Gastroesophageal sphincter (tissue), 4 donors: ENCODE data around the gene MAMSTR. TPM values are rescaled to one million over a fixed set of nuclear protein-coding genes. Genes with fewer than 3 reads are reported as not detected.

Experiments used
- ATAC-seq: fragments of 150-250 bp; one replicate; pipeline ENCODE4 v1.9.1; 2016; ENCODE audit warnings: mild to moderate bottlenecking, moderate library complexity
- H3K27ac ChIP-seq, 4 donors: fragments of 200-600 bp; sonication (generic) in 3 of 4; 1 replicate in 3 of 4; 2 replicates in 1 of 4; pipeline ENCODE4 v1.5.1; 2016 to 2019
- H3K27me3 ChIP-seq: fragments of 200-600 bp; sonication (generic); one replicate; pipeline ENCODE4 v1.5.1; 2019
- H3K36me3 ChIP-seq, 2 donors: fragments of 200-600 bp; sonication (generic); one replicate each; pipeline ENCODE4 v1.5.1; 2019; ENCODE audit warnings: control low read depth in 1 of 2
- H3K4me1 ChIP-seq, 3 donors: fragments of 200-600 bp; sonication (generic); 1 replicate in 2 of 3; 2 replicates in 1 of 3; pipeline ENCODE4 v1.5.1; 2016 to 2019; ENCODE audit warnings: control low read depth in 2 of 3
- H3K4me3 ChIP-seq, 2 donors: fragments of 200-600 bp; sonication (generic); one replicate each; pipeline ENCODE4 v1.5.1; 2019; ENCODE audit warnings: mild to moderate bottlenecking in 1 of 2, moderate library complexity in 1 of 2
- H3K9me3 ChIP-seq, 3 donors: fragments of 200-600 bp; sonication (generic); one replicate each; pipeline ENCODE4 v1.5.1; 2017 to 2019; ENCODE audit warnings: control low read depth in 2 of 3
- EP300 ChIP-seq: sonication (generic); formaldehyde crosslinking; IDR thresholded peaks from one replicate; pipeline ENCODE4 v1.6.1; 2017; ENCODE audit warnings: antibody characterized with exemption, mild to moderate bottlenecking
- POLR2A ChIP-seq, 2 donors: fragments of 450-650 bp; IDR thresholded peaks; one replicate each; pipeline ENCODE4 v1.6.1; 2017; ENCODE audit warnings: antibody characterized with exemption in 2 of 2, mild to moderate bottlenecking in 2 of 2, moderate library complexity in 1 of 2
- POLR2AphosphoS5 ChIP-seq: sonication (generic); formaldehyde crosslinking; IDR thresholded peaks from one replicate; pipeline ENCODE4 v1.6.1; 2017; ENCODE audit warnings: antibody characterized with exemption
- WGBS, 2 donors: methylation state at CpG; one replicate each; pipeline ENCODE4 v1.1.5; 2018; ENCODE audit warnings: low coverage in 1 of 2; 5-methylcytosine and 5-hydroxymethylcytosine counted together
- total RNA-seq, 4 donors: library from RNA; depleted of rRNA; stranded (reverse); fragments of >200 nt; gene quantifications; one replicate each; pipeline ENCODE4 v1.1.0, GENCODE V29; 2016
- TF ChIP-seq, protein P1 (sequence below), 4 experiments: fragments of 200-600 bp in 2 of 4; fragments of 450-650 bp in 2 of 4; sonication (generic) in 1 of 4; IDR thresholded peaks; one replicate each; pipeline ENCODE4 v1.5.1; 2017 to 2019; ENCODE audit warnings: antibody characterized with exemption in 4 of 4, mild to moderate bottlenecking in 2 of 4, moderate library complexity in 2 of 4

The MAMSTR gene
- total RNA-seq, 4 donors from 2014 or later = 0.25 to 3.7 (median 1.3) TPM

DNA sequence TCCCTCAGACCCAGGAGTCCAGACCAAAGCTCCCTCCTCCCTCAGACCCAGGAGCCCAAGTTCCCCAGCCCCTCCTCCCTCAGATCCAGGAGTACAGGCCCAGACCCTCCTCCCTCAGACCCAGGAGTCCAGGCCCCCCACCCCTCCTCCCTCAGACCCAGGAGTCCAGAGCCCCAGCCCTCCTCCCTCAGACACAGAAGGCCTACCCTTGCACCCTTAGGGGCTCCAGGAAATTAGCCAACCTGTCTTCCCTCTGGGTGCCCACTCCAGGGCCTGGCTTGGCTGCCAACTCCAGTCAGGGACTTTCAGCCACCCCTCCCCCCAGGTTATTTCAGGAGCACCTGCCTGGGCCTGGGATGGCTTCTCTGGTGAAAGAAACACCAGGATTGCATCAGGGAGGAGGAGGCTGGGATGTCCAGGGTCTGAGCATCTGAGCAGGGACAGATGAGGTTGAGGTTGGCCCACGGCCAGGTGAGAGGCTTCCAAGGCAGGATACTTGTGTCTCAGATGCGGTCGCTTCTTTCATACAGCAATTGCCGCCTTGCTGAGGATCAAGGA is 35.6 kb upstream of the MAMSTR start, which contains the start of gene FGF21:
FGF21 (plus strand) TSS at position 441 of the 558 bp plus-strand sequence. CDS start 713 bp downstream, outside the sequence.
- H3K9me3 ChIP-seq = no peaks in the 10 kb centered on the region
- no peak for TF ChIP-seq EP300
- TF ChIP-seq, protein P1, sequence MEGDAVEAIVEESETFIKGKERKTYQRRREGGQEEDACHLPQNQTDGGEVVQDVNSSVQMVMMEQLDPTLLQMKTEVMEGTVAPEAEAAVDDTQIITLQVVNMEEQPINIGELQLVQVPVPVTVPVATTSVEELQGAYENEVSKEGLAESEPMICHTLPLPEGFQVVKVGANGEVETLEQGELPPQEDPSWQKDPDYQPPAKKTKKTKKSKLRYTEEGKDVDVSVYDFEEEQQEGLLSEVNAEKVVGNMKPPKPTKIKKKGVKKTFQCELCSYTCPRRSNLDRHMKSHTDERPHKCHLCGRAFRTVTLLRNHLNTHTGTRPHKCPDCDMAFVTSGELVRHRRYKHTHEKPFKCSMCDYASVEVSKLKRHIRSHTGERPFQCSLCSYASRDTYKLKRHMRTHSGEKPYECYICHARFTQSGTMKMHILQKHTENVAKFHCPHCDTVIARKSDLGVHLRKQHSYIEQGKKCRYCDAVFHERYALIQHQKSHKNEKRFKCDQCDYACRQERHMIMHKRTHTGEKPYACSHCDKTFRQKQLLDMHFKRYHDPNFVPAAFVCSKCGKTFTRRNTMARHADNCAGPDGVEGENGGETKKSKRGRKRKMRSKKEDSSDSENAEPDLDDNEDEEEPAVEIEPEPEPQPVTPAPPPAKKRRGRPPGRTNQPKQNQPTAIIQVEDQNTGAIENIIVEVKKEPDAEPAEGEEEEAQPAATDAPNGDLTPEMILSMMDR (IDR thresholded peaks at IDR 0.05) = no peak
- no peak for TF ChIP-seq POLR2A (IDR thresholded peaks at IDR 0.05)
- TF ChIP-seq POLR2AphosphoS5 = no peak
- H3K4me3 ChIP-seq = no peak within 1 kb of the TSS
- H3K27me3 ChIP-seq = peaks cover 38% of the 10 kb centered on the region
- 83 to 95% methylated on average over 3 to 4 of the region's 4 CpGs for WGBS, 2 donors
- no peaks in the 10 kb centered on the region for H3K36me3 ChIP-seq
- H3K4me1 ChIP-seq = peaks cover 0 to 22% (median 10%) of the 10 kb centered on the region in 3 donors
- no peak within 1 kb of the TSS for H3K27ac ChIP-seq
- no peak for ATAC-seq

DNA sequence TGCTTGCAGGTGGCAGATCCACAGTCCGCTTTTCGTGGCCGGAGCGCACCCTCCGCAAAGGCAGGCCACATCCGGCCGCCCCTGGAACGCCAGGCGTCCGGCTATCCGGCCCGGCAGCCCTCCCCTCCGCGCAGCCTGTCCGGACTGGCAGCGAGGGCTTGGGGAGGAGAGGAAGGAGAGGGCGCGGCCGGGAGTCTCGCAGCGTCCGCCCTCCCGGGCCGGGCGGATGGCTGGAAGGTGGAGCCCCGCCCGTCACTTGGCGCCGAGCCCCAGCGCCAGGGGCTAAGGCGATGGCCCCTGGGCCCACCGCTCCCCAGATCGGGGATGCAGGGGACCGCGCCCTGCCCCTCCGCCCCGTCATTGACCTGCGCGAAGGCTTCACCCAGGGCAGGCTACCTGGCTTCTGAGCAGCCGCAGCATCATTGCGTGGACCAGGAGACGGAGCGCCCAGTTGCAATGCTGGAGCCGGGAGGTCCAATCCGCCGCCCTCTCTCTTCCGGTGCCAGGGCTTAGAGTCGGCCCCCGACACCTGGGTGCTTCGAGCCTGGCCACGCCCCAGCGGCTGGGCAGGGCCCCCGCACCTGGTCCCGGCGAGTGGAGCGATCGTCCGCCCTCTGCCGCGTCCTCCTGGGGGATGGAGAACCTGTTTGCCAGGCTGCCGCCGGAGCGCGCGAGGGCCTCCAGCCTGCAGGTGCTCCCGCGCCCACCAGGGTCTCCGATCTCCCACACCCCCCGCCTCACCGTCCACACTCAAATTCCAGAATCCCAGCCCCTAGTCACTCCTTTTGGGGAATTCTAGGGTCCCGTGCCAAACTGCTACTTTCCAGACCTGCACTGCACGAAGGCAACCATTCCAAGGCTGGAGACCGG is 33.2 kb upstream of the MAMSTR start, which contains the start of gene FUT1:
FUT1 (minus strand) TSS at position 146 of the 870 bp plus-strand sequence. CDS start 1,360 bp downstream, outside the sequence.
- peak within 1 kb of the TSS in 3 of 4 donors; percentile 20 to 66 (median 33) for H3K27ac ChIP-seq
- no peaks in the 10 kb centered on the region for H3K36me3 ChIP-seq
- peak within 1 kb of the TSS; percentile 5 to 47 for H3K4me3 ChIP-seq
- TF ChIP-seq POLR2AphosphoS5 = no peak
- no peak for TF ChIP-seq POLR2A (IDR thresholded peaks at IDR 0.05)
- no peak for TF ChIP-seq EP300
- TF ChIP-seq, protein P1 (IDR thresholded peaks at IDR 0.05) = no peak
- peaks cover 60% of the 10 kb centered on the region for H3K27me3 ChIP-seq
- WGBS, 2 donors = 0 to 4% methylated on average over 5 to 6 of the region's 73 CpGs
- no peaks in the 10 kb centered on the region for H3K9me3 ChIP-seq
- peaks cover 0 to 22% (median 10%) of the 10 kb centered on the region in 3 donors for H3K4me1 ChIP-seq
- peak; percentile 81 for ATAC-seq

DNA sequence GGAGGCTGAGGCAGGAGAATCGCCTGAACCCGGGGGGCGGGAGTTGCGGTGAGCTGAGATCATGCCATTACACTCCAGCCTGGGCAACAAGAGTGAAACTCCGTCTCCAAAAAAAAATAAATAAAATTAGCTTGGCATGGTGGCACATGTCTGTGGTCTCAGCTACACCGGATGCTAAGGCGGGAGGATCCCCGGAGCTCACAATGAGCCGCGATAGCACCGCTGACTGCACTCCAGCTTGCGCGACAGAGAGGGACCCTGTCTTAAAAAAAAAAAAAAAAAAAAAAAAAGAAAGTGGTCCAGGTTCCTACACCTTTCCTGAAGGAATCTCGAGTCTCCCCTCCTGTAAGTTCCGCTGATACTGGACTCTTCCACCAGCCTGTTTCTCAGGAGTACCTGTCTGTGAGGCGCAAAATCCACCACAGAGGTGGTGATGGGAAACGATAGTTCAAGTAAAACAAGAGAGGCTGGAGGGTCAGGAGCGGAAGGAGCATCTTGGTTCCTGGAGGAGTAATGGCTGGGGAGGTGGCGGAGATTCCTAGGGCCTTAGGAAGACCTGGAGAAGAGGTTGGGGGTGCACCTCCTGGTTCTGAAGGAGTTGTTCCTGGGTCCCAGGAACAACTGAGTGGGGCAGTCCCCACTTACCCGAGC is 32.4 kb upstream of the MAMSTR start:
- 20 to 24% methylated on average over 10 to 14 of the region's 20 CpGs for WGBS, 2 donors
- peak overlapping the region; percentile 5 to 47 for H3K4me3 ChIP-seq
- no peaks in the 10 kb centered on the region for H3K36me3 ChIP-seq
- H3K27ac ChIP-seq = peak overlapping the region in 3 of 4 donors; percentile 20 to 66 (median 33)
- H3K9me3 ChIP-seq = no peaks in the 10 kb centered on the region
- TF ChIP-seq, protein P1 (IDR thresholded peaks at IDR 0.05) = no peak
- TF ChIP-seq POLR2AphosphoS5 = no peak
- no peak for TF ChIP-seq EP300
- no peak for TF ChIP-seq POLR2A (IDR thresholded peaks at IDR 0.05)
- H3K27me3 ChIP-seq = peaks cover 67% of the 10 kb centered on the region
- peaks cover 0 to 28% (median 10%) of the 10 kb centered on the region in 3 donors for H3K4me1 ChIP-seq
- ATAC-seq = no peak

DNA sequence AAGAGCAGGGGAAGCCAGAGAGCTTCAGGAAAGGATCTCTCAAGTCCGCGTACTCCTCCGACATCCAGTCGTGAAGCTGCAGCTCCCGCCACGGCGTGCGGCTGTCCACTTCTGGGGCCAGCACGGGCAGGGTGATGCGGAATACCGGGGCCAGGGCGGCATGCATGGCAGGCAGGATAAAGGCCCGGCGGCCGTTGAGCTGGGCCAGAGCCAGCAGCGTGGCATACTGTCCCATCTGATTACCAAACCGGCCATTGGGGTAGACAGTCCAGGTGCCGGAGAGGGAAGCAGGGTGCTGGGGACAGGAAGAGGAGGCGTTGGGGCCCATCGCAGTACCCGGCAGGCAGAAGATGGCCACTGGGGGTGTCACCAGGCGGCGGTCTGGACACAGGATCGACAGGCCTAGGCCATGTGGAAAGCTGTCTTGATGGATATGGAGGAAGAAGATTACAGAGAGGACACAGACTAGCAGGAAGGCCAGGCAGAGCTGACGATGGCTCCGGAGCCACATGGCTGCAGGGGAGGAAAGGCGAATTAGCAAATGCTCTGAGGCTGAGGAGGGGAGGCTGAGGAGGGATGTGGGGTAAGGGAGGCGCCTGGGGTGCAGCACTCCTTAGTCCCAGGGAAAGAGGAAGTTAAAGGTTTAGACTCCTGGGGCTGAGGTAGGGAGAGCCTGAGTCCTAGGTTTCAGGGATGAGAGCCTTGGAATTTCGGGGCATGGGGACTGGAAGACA is 31.4 kb upstream of the MAMSTR start:
- Histone ChIP-seq H3K27me3 (peaks cover 77% of the 10 kb centered on the region), H3K4me3 (peak overlapping the region in 1 of 2 donors; percentile 47)
- 57 to 69% methylated on average over 5 to 6 of the region's 29 CpGs for WGBS, 2 donors

More for the DNA sequence above, 31.4 kb upstream of the MAMSTR start:
- Histone ChIP-seq H3K4me1 (peaks cover 0 to 33% (median 10%) of the 10 kb centered on the region in 3 donors), H3K9me3 (no peaks in the 10 kb centered on the region), H3K27ac (no peak overlapping the region), H3K36me3 (no peaks in the 10 kb centered on the region)
- no peak for ATAC-seq
- TF ChIP-seq POLR2A (IDR thresholded peaks at IDR 0.05) (no peak), EP300 (no peak), POLR2AphosphoS5 (no peak)
- TF ChIP-seq, protein P1 (IDR thresholded peaks at IDR 0.05) = no peak
